Smooth muscle cell (in vitro differentiated cells): ENCODE measurements around the gene ZNF593. TPM values are rescaled to one million over a fixed set of nuclear protein-coding genes. Genes with fewer than 3 reads are reported as not detected.

Experiments
- DNase-seq: peaks from one replicate; lab custom pipeline; 2025; ENCODE audit not compliant: unreplicated experiment; lab: John Stamatoyannopoulos, UW
- H2AFZ ChIP-seq: fragments of 200-600 bp; sonication (generic); 2 replicates; pipeline ENCODE4 v1.6.0; 2016; ENCODE audit warnings: antibody characterized with exemption, low read depth, mild to moderate bottlenecking
- H3F3A ChIP-seq: fragments of 200-600 bp; sonication (generic); 2 replicates; pipeline ENCODE4 v1.6.0; 2017; ENCODE audit warnings: antibody characterized with exemption, low read depth
- H3K27ac ChIP-seq: fragments of 200-600 bp; sonication (generic); 2 replicates; pipeline ENCODE4 v1.5.1; 2016; ENCODE audit warnings: low read depth, mild to moderate bottlenecking
- H3K27me3 ChIP-seq: fragments of 200-600 bp; sonication (generic); 2 replicates; pipeline ENCODE4 v1.6.1; 2016; ENCODE audit warnings: low read depth, mild to moderate bottlenecking
- H3K36me3 ChIP-seq: fragments of 200-600 bp; sonication (generic); 2 replicates; pipeline ENCODE4 v1.5.1; 2016; ENCODE audit warnings: low read depth
- H3K4me1 ChIP-seq: fragments of 200-600 bp; sonication (generic); 2 replicates; pipeline ENCODE4 v1.5.1; 2016; ENCODE audit warnings: low read depth
- H3K4me2 ChIP-seq: fragments of 200-600 bp; sonication (generic); 2 replicates; pipeline ENCODE4 v1.6.0; 2016; ENCODE audit warnings: mild to moderate bottlenecking
- H3K4me3 ChIP-seq: fragments of 200-600 bp; sonication (generic); 2 replicates; pipeline ENCODE4 v1.5.1; 2016; ENCODE audit warnings: mild to moderate bottlenecking
- H3K79me2 ChIP-seq: fragments of 200-600 bp; sonication (generic); 2 replicates; pipeline ENCODE4 v1.6.0; 2016; ENCODE audit warnings: low read depth, mild to moderate bottlenecking
- H3K9ac ChIP-seq: fragments of 200-600 bp; sonication (generic); 2 replicates; pipeline ENCODE4 v1.6.0; 2016; ENCODE audit warnings: low read depth
- H3K9me3 ChIP-seq: fragments of 200-600 bp; sonication (generic); replicated peaks from 2 replicates; pipeline ENCODE4 v1.5.1; 2016; ENCODE audit warnings: low read depth
- H4K20me1 ChIP-seq: fragments of 200-600 bp; sonication (generic); 2 replicates; pipeline ENCODE4 v1.6.0; 2016; ENCODE audit warnings: low read depth
- WGBS: methylation state at CpG from one replicate; pipeline ENCODE4 v1.1.7; 2016; ENCODE audit warnings: low lambda C conversion rate; 5-methylcytosine and 5-hydroxymethylcytosine counted together
- polyA plus RNA-seq: library from polyadenylated mRNA; unstranded; fragments of >200 nt; fragmentation: Nextera tagmentation; extraction: Ambion mirVana; gene quantifications from 2 replicates; pipeline ENCODE4 v1.2.1, GENCODE V29; 2016
- total RNA-seq: library from RNA; depleted of rRNA; stranded (reverse); fragments of >200 nt; gene quantifications from 2 replicates; pipeline ENCODE4 v1.2.3, GENCODE V29; 2014
- TF ChIP-seq, protein P1 (sequence below): fragments of 200-600 bp; sonication (generic); IDR thresholded peaks from 2 replicates; pipeline ENCODE4 v1.5.1; 2017; ENCODE audit warnings: borderline replicate concordance, mild to moderate bottlenecking, antibody characterized with exemption; ENCODE audit not compliant: insufficient read depth, poor library complexity, severe bottlenecking

Gene ZNF593
- total and polyA plus RNA-seq, 2 experiments from 2014 or later, result 38.4 to 52.4 TPM

- DNase-seq, result no peak
- TF ChIP-seq, protein P1, sequence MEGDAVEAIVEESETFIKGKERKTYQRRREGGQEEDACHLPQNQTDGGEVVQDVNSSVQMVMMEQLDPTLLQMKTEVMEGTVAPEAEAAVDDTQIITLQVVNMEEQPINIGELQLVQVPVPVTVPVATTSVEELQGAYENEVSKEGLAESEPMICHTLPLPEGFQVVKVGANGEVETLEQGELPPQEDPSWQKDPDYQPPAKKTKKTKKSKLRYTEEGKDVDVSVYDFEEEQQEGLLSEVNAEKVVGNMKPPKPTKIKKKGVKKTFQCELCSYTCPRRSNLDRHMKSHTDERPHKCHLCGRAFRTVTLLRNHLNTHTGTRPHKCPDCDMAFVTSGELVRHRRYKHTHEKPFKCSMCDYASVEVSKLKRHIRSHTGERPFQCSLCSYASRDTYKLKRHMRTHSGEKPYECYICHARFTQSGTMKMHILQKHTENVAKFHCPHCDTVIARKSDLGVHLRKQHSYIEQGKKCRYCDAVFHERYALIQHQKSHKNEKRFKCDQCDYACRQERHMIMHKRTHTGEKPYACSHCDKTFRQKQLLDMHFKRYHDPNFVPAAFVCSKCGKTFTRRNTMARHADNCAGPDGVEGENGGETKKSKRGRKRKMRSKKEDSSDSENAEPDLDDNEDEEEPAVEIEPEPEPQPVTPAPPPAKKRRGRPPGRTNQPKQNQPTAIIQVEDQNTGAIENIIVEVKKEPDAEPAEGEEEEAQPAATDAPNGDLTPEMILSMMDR, result no peak
- Histone ChIP-seq H3K79me2 (no peaks in the 10 kb centered on the region), H4K20me1 (no peaks in the 10 kb centered on the region), H3F3A (no peaks in the 10 kb centered on the region), H3K4me1 (no peaks in the 10 kb centered on the region), H3K4me2 (no peak overlapping the region), H2AFZ (no peak overlapping the region), H3K9me3 (no peaks in the 10 kb centered on the region), H3K36me3 (no peaks in the 10 kb centered on the region), H3K9ac (no peak overlapping the region), H3K27ac (no peak overlapping the region), H3K4me3 (no peak overlapping the region), H3K27me3 (no peaks in the 10 kb centered on the region)
- 73% methylated on average over 1 of the region's 1 CpG for WGBS
Observed at GRCh38 chr1:26130695-26131094, 39.0 kb upstream of the ZNF593 start.

DNA sequence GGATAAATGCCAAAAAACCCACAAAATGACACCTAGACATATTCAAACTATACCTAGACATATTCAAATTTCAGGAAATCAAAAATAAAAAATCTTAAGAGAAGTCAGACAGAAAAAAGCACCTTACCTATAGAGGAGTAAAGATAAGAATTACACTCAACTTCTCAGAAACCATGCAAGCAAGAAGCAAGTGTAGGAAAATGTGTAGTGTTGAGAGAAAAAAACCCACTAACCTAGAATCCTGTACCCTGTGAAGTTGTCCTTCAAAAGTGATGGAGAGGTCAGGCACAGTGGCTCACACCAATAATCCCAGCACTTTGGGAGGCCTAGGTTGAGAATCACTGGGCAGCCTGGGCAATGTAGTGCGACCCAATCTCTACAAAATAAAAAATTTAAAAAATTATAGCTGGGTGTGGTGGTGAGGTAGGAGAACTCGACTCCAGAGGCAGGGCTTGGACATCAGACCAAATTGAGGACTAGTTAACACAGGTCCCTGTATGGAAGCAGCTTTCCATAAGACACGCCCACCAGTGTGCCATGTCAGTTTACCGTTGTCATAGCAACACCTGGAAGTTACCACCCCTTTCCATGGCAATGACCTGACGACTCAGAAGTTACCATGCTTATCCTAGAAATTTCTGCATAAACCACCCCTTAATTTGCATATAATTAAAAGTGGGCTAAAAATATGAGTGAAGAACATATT lies 37.4 kb upstream of the ZNF593 start:
- TF ChIP-seq, protein P1, result no peak
- DNase-seq, result no peak
- H3K9me3 ChIP-seq, result no peaks in the 10 kb centered on the region
- H3K4me2 ChIP-seq, result no peak overlapping the region
- H2AFZ ChIP-seq, result no peak overlapping the region
- no peak overlapping the region for H3K9ac ChIP-seq
- H3K79me2 ChIP-seq, result no peaks in the 10 kb centered on the region
- no peaks in the 10 kb centered on the region for H4K20me1 ChIP-seq
- no peaks in the 10 kb centered on the region for H3K27me3 ChIP-seq
- H3F3A ChIP-seq, result no peaks in the 10 kb centered on the region
- no peaks in the 10 kb centered on the region for H3K4me1 ChIP-seq
- H3K27ac ChIP-seq, result no peak overlapping the region
- 89% methylated on average over 5 of the region's 5 CpGs for WGBS
- H3K4me3 ChIP-seq, result no peak overlapping the region
- no peaks in the 10 kb centered on the region for H3K36me3 ChIP-seq

DNA sequence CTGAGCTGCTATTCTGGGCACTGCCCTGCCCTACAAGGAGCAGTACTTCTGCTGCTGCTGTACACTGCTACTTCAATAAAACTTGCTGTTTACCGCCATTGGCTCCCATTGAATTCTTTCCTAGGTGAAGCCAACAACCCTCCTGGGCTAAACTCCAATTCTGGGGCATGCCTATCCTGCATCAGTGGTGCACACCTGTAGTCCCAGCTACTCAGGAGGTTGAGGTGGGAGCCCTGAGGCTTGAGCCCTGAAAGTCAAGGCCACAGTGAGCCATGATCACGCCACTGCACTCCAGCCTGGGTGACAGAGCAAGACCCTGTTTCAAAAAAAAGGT lies 36.9 kb upstream of the ZNF593 start:
- Histone ChIP-seq H3K9ac (no peak overlapping the region), H3K27me3 (no peaks in the 10 kb centered on the region), H3K36me3 (no peaks in the 10 kb centered on the region), H3F3A (no peaks in the 10 kb centered on the region), H3K79me2 (no peaks in the 10 kb centered on the region), H3K27ac (no peak overlapping the region), H2AFZ (no peak overlapping the region), H3K4me2 (no peak overlapping the region), H3K4me3 (no peak overlapping the region), H3K9me3 (no peaks in the 10 kb centered on the region), H3K4me1 (no peaks in the 10 kb centered on the region), H4K20me1 (no peaks in the 10 kb centered on the region)
- DNase-seq, result no peak
- WGBS, result 98% methylated on average over 2 of the region's 2 CpGs
- TF ChIP-seq, protein P1, result no peak

DNA sequence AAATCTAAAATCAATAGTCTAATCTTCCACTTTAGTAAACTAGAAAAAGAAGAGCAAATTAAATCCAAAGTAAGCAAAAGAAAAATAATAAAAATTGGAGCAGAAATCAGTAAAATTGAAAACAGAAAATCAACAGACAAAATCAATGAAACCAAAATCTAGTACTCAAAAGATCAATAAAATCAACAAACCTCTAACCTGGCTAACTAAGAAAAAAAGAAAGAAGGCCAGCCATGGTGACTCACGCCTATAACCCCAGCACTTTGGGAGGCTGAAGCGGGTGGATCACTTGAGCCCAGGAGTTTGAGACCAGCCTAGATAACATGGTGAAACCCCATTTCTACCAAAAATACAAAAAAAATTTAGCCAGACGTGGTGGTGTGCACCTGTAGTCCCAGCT lies 35.2 kb upstream of the ZNF593 start:
- H3K4me1 ChIP-seq, result no peaks in the 10 kb centered on the region
- no peaks in the 10 kb centered on the region for H4K20me1 ChIP-seq
- H3K27me3 ChIP-seq, result no peaks in the 10 kb centered on the region
- WGBS, result 93% methylated on average over 3 of the region's 3 CpGs
- H3K9ac ChIP-seq, result no peak overlapping the region
- H3K27ac ChIP-seq, result no peak overlapping the region
- H3K36me3 ChIP-seq, result no peaks in the 10 kb centered on the region
- no peaks in the 10 kb centered on the region for H3F3A ChIP-seq
- H3K79me2 ChIP-seq, result no peaks in the 10 kb centered on the region
- no peak for DNase-seq
- no peak overlapping the region for H2AFZ ChIP-seq
- H3K9me3 ChIP-seq, result no peaks in the 10 kb centered on the region
- no peak overlapping the region for H3K4me3 ChIP-seq
- TF ChIP-seq, protein P1, result no peak
- H3K4me2 ChIP-seq, result no peak overlapping the region
